WTC11 (cell line): Measurements from ENCODE around the gene CPNE9. TPM values are rescaled to one million over a fixed set of nuclear protein-coding genes. Genes with fewer than 3 reads are reported as not detected.

Source experiments
- ATAC-seq: fragments of 200-7000 bp; cut with Tn5 transposase; 2 replicates; pipeline ENCODE4 v1.10.0; 2021; ENCODE audit warnings: mild to moderate bottlenecking, moderate library complexity
- CTCF ChIA-PET: fragments of 300-600 bp; sonication (Branson Sonifier 250); formaldehyde crosslinking; loops from one replicate; lab custom pipeline; 2021; ENCODE audit warnings: antibody characterized with exemption; lab: Charles Lee
- POLR2A ChIA-PET: fragments of 350-600 bp; sonication (Branson Sonifier 250); formaldehyde crosslinking; loops from one replicate; lab custom pipeline; 2021; ENCODE audit warnings: antibody characterized with exemption; lab: Charles Lee
- DNase-seq: peaks from one replicate; pipeline ENCODE4 v3.0.0; 2021; ENCODE audit warnings: low spot score
- H3K27ac Mint-ChIP-seq: 2 replicates; pipeline ENCODE4 v1.8.0; 2021; ENCODE audit warnings: mixed read lengths
- H3K27me3 Mint-ChIP-seq: 2 replicates; pipeline ENCODE4 v1.8.0; 2021; ENCODE audit warnings: low read depth, mild to moderate bottlenecking, moderate library complexity, mixed read lengths
- H3K36me3 Mint-ChIP-seq: 2 replicates; pipeline ENCODE4 v1.8.0; 2021; ENCODE audit warnings: mixed read lengths
- H3K4me1 Mint-ChIP-seq: 2 replicates; pipeline ENCODE4 v1.8.0; 2022; ENCODE audit warnings: mixed read lengths
- H3K4me3 Mint-ChIP-seq: 2 replicates; pipeline ENCODE4 v1.8.0; 2021; ENCODE audit warnings: mild to moderate bottlenecking, moderate library complexity, mixed read lengths
- H3K9me3 Mint-ChIP-seq: 2 replicates; pipeline ENCODE4 v1.8.0; 2021; ENCODE audit warnings: mixed read lengths
- ETV6 ChIP-seq: sonication (generic); formaldehyde crosslinking; IDR thresholded peaks from 2 replicates; pipeline ENCODE4 v1.8.1; 2022; ENCODE audit warnings: mild to moderate bottlenecking, missing genetic modification reagents
- GABPB1 ChIP-seq: sonication (generic); formaldehyde crosslinking; IDR thresholded peaks from 2 replicates; pipeline ENCODE4 v1.8.1; 2023; ENCODE audit warnings: mild to moderate bottlenecking, missing genetic modification reagents
- GTF2I ChIP-seq: fragments of 250-450 bp; sonication (Bioruptor Pico); conservative IDR thresholded peaks from 2 replicates; pipeline ENCODE4 v1.4.0; 2021; ENCODE audit warnings: mild to moderate bottlenecking
- IRF2 ChIP-seq: sonication (generic); formaldehyde crosslinking; IDR thresholded peaks from 2 replicates; pipeline ENCODE4 v1.8.0; 2022; ENCODE audit warnings: low read depth, missing genetic modification reagents, borderline replicate concordance
- JAZF1 ChIP-seq: fragments of 250-450 bp; sonication (Bioruptor Pico); IDR thresholded peaks from 2 replicates; pipeline ENCODE4 v1.9.0; 2021; ENCODE audit warnings: moderate library complexity, mild to moderate bottlenecking, inconsistent platforms
- KAT7 ChIP-seq: sonication (generic); formaldehyde crosslinking; IDR thresholded peaks from 2 replicates; pipeline ENCODE4 v1.8.1; 2023; ENCODE audit warnings: missing genetic modification reagents, mild to moderate bottlenecking, borderline replicate concordance
- MXD4 ChIP-seq: fragments of 250-450 bp; sonication (Bioruptor Pico); IDR thresholded peaks from 2 replicates; pipeline ENCODE4 v1.8.0; 2021; ENCODE audit warnings: mild to moderate bottlenecking, moderate library complexity, borderline replicate concordance
- NFATC4 ChIP-seq: fragments of 250-450 bp; sonication (Bioruptor Pico); IDR thresholded peaks from 2 replicates; pipeline ENCODE4 v1.9.0; 2021; ENCODE audit warnings: mild to moderate bottlenecking
- NFYB ChIP-seq: sonication (generic); formaldehyde crosslinking; conservative IDR thresholded peaks from 2 replicates; pipeline ENCODE4 v1.8.0; 2022; ENCODE audit warnings: low read depth, missing genetic modification reagents
- NR1H2 ChIP-seq: sonication (generic); formaldehyde crosslinking; IDR thresholded peaks from 2 replicates; pipeline ENCODE4 v1.9.0; 2021; ENCODE audit warnings: mild to moderate bottlenecking, moderate library complexity, missing genetic modification reagents
- NR3C1 ChIP-seq: sonication (generic); formaldehyde crosslinking; conservative IDR thresholded peaks from 2 replicates; pipeline ENCODE4 v1.8.1; 2023; ENCODE audit warnings: low read depth, mild to moderate bottlenecking, missing genetic modification reagents
- SMAD3 ChIP-seq: sonication (generic); formaldehyde crosslinking; IDR thresholded peaks from 2 replicates; pipeline ENCODE4 v1.8.0; 2022; ENCODE audit warnings: missing genetic modification reagents, mild to moderate bottlenecking, borderline replicate concordance
- SMAD4 ChIP-seq: sonication (generic); formaldehyde crosslinking; IDR thresholded peaks from 2 replicates; pipeline ENCODE4 v1.8.0; 2022; ENCODE audit warnings: mild to moderate bottlenecking, missing genetic modification reagents
- TCF7 ChIP-seq: sonication (generic); formaldehyde crosslinking; IDR thresholded peaks from 2 replicates; pipeline ENCODE4 v1.8.0; 2022; ENCODE audit warnings: mild to moderate bottlenecking, low read depth, missing genetic modification reagents, moderate library complexity
- TEAD1 ChIP-seq: sonication (generic); formaldehyde crosslinking; IDR thresholded peaks from 2 replicates; pipeline ENCODE4 v1.8.0; 2022; ENCODE audit warnings: mild to moderate bottlenecking, missing genetic modification reagents
- ZNF219 ChIP-seq: sonication (generic); formaldehyde crosslinking; IDR thresholded peaks from 2 replicates; pipeline ENCODE4 v1.8.0; 2023; ENCODE audit warnings: missing genetic modification reagents, mild to moderate bottlenecking, borderline replicate concordance
- ZNF396 ChIP-seq: fragments of 250-450 bp; sonication (Bioruptor Pico); IDR thresholded peaks from 2 replicates; pipeline ENCODE4 v1.8.0; 2021; ENCODE audit warnings: mild to moderate bottlenecking, moderate library complexity, borderline replicate concordance
- total RNA-seq: library from RNA; stranded (reverse); gene quantifications from 3 replicates; pipeline ENCODE4 v1.2.3, GENCODE V29; 2021
- TF ChIP-seq, protein P1 (sequence below): sonication (generic); formaldehyde crosslinking; IDR thresholded peaks from 2 replicates; pipeline ENCODE4 v1.8.1; 2023; ENCODE audit warnings: mild to moderate bottlenecking, moderate library complexity, missing genetic modification reagents
- TF ChIP-seq, protein P2 (sequence below): sonication (generic); formaldehyde crosslinking; IDR thresholded peaks from 2 replicates; pipeline ENCODE4 v1.8.0; 2022; ENCODE audit warnings: mild to moderate bottlenecking, missing genetic modification reagents
- TF ChIP-seq, protein P3 (sequence below): sonication (generic); formaldehyde crosslinking; IDR thresholded peaks from 2 replicates; pipeline ENCODE4 v1.8.0; 2022; ENCODE audit warnings: mild to moderate bottlenecking, missing genetic modification reagents
- TF ChIP-seq, protein P4 (sequence below): sonication (generic); formaldehyde crosslinking; conservative IDR thresholded peaks from 2 replicates; pipeline ENCODE4 v1.8.1; 2023; ENCODE audit warnings: mild to moderate bottlenecking, low read depth, missing genetic modification reagents, moderate library complexity
- TF ChIP-seq, protein P5 (sequence below): sonication (generic); formaldehyde crosslinking; conservative IDR thresholded peaks from 2 replicates; pipeline ENCODE4 v1.8.1; 2022; ENCODE audit warnings: mild to moderate bottlenecking, missing genetic modification reagents
- TF ChIP-seq, protein P6 (sequence below): sonication (generic); formaldehyde crosslinking; IDR thresholded peaks from 2 replicates; pipeline ENCODE4 v1.8.1; 2023; ENCODE audit warnings: mild to moderate bottlenecking, missing genetic modification reagents, moderate library complexity

Gene CPNE9
- total RNA-seq, 1 experiment from 2014 or later = 3.2 TPM

DNA sequence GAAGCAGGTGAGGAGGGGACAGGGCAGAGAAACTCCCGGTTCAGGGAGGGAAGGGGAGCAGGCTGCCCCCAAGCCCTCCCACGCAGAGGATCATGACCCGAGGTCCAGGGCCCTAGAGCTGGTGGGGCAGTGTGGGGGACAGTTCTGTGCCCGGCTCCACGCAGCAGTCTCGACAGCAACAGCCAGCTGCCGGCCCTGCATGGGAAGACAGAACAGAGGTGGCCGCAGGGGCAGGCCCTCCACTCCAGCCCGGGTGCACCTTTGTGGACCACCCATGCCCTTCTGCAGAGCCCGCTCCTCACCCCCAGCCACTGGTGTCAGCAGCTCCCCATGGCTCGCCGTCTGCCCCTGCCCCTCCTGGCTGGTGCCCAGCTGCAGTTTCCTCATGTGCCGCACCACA is 53.8 kb downstream of the CPNE9 start (continued):
- TF ChIP-seq, protein P1, sequence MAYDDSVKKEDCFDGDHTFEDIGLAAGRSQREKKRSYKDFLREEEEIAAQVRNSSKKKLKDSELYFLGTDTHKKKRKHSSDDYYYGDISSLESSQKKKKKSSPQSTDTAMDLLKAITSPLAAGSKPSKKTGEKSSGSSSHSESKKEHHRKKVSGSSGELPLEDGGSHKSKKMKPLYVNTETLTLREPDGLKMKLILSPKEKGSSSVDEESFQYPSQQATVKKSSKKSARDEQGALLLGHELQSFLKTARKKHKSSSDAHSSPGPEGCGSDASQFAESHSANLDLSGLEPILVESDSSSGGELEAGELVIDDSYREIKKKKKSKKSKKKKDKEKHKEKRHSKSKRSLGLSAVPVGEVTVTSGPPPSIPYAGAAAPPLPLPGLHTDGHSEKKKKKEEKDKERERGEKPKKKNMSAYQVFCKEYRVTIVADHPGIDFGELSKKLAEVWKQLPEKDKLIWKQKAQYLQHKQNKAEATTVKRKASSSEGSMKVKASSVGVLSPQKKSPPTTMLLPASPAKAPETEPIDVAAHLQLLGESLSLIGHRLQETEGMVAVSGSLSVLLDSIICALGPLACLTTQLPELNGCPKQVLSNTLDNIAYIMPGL (CRISPR knock-in tag) = no peak
- no peak for TF ChIP-seq ZNF396 (CRISPR knock-in tag)
- TF ChIP-seq, protein P2, sequence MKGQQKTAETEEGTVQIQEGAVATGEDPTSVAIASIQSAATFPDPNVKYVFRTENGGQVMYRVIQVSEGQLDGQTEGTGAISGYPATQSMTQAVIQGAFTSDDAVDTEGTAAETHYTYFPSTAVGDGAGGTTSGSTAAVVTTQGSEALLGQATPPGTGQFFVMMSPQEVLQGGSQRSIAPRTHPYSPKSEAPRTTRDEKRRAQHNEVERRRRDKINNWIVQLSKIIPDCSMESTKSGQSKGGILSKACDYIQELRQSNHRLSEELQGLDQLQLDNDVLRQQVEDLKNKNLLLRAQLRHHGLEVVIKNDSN (CRISPR knock-in tag) = no peak
- TF ChIP-seq GABPB1 (CRISPR knock-in tag) = no peak
- TF ChIP-seq IRF2 (CRISPR knock-in tag) = no peak
- TF ChIP-seq NFATC4 (CRISPR knock-in tag) = no peak
- TF ChIP-seq KAT7 (CRISPR knock-in tag) = no peak

DNA sequence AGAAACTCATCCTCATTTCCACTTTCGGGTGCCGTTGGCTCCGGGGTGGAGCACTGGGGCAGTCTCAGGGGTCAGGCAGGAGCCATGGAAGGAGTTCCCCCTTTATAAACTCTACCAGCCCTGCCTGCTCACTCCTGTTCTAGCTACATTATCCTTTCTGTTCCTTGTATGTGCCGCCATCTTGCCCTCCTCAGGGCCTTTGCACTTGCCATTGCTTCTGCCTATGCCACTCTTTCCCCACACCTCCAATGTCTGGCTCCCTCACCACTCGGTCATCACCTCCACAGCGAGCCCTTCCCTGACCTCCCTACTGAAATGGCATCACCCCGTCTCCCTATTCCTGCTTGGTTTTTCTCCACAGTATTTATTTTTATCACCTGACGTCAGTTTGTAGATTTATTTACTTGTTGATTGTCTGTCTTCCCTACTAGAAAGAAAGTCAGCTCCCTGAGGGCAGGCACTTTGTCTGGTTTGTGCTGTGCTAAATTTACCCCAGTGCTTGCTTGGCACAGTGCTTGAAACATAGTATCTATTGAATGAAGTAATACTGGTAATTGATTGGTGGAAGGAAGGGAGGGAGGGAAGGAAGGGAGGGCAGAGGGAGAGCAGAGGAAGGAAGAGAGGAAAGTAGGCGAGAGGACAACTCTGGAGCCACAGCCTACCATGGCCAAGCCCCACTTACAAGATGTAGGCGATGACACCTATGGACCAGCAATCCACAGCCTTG is 57.3 kb downstream of the CPNE9 start:
- peaks cover 2% of the 10 kb centered on the region for H3K4me1 Mint-ChIP-seq
- H3K27me3 Mint-ChIP-seq = peaks cover 23% of the 10 kb centered on the region
- no peaks in the 10 kb centered on the region for H3K9me3 Mint-ChIP-seq
- DNase-seq = no peak
- no peak for ATAC-seq
- no peak overlapping the region for H3K27ac Mint-ChIP-seq
- H3K36me3 Mint-ChIP-seq = peaks cover 14% of the 10 kb centered on the region
- CTCF ChIA-PET = no interaction called here
- POLR2A ChIA-PET = no interaction called here
- TF ChIP-seq ETV6 (CRISPR knock-in tag) = no peak
- TF ChIP-seq NFATC4 (CRISPR knock-in tag) = no peak
- no peak for TF ChIP-seq JAZF1 (CRISPR knock-in tag)
- TF ChIP-seq, protein P3, sequence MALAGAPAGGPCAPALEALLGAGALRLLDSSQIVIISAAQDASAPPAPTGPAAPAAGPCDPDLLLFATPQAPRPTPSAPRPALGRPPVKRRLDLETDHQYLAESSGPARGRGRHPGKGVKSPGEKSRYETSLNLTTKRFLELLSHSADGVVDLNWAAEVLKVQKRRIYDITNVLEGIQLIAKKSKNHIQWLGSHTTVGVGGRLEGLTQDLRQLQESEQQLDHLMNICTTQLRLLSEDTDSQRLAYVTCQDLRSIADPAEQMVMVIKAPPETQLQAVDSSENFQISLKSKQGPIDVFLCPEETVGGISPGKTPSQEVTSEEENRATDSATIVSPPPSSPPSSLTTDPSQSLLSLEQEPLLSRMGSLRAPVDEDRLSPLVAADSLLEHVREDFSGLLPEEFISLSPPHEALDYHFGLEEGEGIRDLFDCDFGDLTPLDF (CRISPR knock-in tag) = no peak
- TF ChIP-seq, protein P4, sequence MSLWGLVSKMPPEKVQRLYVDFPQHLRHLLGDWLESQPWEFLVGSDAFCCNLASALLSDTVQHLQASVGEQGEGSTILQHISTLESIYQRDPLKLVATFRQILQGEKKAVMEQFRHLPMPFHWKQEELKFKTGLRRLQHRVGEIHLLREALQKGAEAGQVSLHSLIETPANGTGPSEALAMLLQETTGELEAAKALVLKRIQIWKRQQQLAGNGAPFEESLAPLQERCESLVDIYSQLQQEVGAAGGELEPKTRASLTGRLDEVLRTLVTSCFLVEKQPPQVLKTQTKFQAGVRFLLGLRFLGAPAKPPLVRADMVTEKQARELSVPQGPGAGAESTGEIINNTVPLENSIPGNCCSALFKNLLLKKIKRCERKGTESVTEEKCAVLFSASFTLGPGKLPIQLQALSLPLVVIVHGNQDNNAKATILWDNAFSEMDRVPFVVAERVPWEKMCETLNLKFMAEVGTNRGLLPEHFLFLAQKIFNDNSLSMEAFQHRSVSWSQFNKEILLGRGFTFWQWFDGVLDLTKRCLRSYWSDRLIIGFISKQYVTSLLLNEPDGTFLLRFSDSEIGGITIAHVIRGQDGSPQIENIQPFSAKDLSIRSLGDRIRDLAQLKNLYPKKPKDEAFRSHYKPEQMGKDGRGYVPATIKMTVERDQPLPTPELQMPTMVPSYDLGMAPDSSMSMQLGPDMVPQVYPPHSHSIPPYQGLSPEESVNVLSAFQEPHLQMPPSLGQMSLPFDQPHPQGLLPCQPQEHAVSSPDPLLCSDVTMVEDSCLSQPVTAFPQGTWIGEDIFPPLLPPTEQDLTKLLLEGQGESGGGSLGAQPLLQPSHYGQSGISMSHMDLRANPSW (CRISPR knock-in tag) = no peak
- TF ChIP-seq ZNF219 (CRISPR knock-in tag) = no peak
- TF ChIP-seq NR3C1 (CRISPR knock-in tag) = no peak
- TF ChIP-seq TEAD1 (CRISPR knock-in tag) = no peak
- no peak for TF ChIP-seq SMAD4
- TF ChIP-seq MXD4 = no peak
- no peak for TF ChIP-seq GTF2I (CRISPR knock-in tag)
- TF ChIP-seq, protein P1 (CRISPR knock-in tag) = no peak
- no peak for TF ChIP-seq TCF7 (CRISPR knock-in tag)
- TF ChIP-seq NFYB (CRISPR knock-in tag) = no peak
- no peak for TF ChIP-seq GABPB1 (CRISPR knock-in tag)
- TF ChIP-seq, protein P5, sequence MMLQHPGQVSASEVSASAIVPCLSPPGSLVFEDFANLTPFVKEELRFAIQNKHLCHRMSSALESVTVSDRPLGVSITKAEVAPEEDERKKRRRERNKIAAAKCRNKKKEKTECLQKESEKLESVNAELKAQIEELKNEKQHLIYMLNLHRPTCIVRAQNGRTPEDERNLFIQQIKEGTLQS = no peak
- no peak for TF ChIP-seq SMAD3 (CRISPR knock-in tag)
- TF ChIP-seq, protein P6, sequence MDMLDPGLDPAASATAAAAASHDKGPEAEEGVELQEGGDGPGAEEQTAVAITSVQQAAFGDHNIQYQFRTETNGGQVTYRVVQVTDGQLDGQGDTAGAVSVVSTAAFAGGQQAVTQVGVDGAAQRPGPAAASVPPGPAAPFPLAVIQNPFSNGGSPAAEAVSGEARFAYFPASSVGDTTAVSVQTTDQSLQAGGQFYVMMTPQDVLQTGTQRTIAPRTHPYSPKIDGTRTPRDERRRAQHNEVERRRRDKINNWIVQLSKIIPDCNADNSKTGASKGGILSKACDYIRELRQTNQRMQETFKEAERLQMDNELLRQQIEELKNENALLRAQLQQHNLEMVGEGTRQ = no peak
- TF ChIP-seq NR1H2 (CRISPR knock-in tag) = no peak
- no peak overlapping the region for H3K4me3 Mint-ChIP-seq
